ENCODE results near the gene GPR52.
"Not testable (repeated sequence)": the region's sequence is repeated elsewhere in the genome, so short reads cannot be mapped to it uniquely, and the experiment has no call there.

DNA sequence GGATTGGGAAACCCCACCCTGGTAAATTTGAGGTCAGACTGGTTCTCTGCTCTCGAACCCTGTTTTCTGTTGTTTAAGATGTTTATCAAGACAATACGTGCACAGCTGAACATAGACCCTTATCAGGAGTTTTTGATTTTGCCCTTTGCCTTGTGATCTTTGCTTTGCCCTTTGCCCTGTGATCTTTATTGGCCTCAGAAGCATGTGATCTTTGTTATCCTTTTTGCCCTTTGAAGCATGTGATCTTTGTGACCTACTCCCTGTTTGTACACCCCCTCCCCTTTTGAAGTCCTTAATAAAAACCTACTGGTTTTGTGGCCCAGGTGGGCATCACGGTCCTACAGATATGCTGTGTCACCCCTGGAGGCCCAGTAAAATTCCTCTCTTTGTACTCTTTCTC, 38.0 kb upstream of the GPR52 start:
- not testable (repeated sequence) for TF ChIP-seq TAF1 (IDR thresholded peaks at IDR 0.05; ENCODE audit: borderline replicate concordance, low read depth, low read length); POLR2AphosphoS5 (IDR thresholded peaks at IDR 0.05; ENCODE audit: low read depth, low read length)
